Dedifferentiated amniotic fluid mesenchymal stem cell (primary cell): Measurements from ENCODE around the gene SOHLH1.

Experiments used
- DNase-seq: peaks from one replicate; pipeline ENCODE4 v3.0.0-alpha.2; 2016; ENCODE audit errors: extremely low spot score

The SOHLH1 gene

DNA sequence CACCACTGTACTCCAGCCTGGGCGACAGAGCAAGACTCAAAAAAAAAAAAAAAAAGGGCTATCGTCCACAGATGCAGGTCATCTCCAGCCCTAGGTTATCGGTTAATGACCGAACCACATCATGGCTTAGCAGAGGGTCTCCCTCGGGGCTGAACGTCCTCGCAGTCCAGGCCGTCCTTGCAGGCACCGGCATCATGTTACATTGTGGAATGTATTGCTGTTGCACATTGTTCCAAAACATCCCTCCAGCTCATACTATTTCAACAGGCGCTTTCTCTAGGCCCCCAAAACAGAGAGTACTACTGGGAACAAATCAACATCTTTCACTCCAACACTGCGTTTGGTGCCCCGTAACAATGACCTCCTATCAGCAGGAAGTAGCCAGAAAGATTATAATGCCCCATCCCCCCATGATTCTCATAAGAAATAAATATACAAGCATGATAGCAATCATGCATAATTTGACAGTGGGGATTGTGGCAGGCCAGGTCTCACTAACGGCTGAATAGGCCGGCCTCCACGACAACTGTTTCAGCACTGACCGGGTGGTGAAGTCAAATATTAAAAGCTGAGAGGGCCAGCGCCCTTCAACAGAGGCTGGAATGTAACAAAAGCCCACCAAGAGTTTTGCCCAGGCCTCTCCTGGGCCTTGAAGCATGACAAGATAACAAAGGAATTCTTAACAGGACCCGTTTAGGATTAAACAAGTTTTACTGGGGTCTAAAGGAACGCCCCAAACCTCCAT is 37.3 kb downstream of the SOHLH1 start:
- no peak for DNase-seq

DNA sequence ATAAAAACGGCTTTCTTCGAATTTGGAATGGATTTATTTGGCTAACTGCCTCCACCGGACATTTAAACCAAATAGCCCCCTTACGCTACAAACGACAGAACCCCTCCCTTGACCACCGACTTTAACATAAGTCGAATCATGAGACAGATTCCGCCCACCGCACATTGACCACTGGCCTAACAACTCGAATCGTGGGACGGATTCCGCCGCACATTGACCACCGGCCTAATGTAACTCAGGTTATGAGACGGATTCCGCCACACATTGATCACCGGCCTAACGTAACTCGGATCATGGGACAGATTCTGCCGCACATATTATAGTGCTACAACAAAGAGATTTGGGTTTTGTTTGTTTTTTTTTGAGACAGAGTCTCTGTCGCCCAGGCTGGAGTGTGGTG is 38.9 kb downstream of the SOHLH1 start:
- no peak for DNase-seq

DNA sequence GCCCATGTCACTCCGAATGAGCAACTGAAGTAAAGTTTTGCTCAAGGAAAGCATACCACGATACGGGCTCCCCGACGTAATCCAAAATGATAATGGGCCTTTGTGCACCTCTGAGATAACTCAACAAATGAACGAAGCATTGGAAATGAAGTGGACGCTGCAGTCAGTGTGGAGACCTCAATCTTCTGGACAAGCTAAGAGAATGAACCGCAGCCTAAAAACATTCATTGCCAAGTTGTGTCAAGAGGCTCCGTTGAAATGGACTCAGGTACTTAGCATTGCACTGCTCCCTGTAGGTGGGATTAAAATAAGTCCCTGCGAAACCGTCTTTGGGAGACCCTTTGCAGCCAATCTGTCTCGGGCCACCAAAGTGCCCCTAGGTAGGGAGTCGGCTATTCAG is 40.0 kb downstream of the SOHLH1 start:
- no peak for DNase-seq

DNA sequence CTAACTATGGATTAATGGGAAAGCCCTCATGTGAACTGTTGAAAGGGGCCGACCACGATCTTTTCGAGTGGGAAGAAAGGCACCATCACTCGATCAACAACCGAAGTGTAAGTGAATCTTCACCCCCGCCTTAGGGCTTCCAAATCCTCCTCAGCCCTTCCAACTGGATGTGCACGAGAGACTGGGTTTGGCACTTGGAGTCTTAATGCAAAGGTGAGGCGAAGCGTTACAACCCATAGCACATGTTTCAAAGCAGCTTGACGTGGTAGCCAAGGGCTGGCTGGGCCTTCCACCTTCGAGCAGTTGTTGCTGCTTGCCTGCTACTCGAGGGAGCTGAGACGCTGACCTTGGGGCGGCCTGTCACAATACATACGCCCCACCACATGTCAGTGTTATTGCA is 41.9 kb downstream of the SOHLH1 start:
- DNase-seq: no peak

DNA sequence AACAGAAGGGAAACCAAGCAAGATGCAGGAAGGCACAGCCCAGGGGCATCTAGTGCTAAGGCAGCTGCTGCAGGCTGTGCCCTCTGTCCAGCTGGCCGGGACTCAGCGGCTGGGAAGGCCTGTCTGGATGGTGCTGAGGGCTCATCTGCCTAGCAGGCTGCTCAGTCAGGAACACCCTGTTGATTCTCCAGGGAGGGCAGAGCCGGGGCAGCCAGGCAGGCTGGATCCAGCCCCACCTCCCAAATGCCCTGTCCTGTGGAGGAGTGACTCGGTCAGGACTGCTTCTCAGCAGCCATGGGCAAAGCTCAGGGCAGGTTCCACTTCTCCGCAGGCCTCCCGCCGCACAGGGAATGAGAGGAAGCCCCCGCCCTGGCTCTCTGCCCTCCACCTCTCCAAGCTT is 44.0 kb downstream of the SOHLH1 start:
- no peak for DNase-seq

DNA sequence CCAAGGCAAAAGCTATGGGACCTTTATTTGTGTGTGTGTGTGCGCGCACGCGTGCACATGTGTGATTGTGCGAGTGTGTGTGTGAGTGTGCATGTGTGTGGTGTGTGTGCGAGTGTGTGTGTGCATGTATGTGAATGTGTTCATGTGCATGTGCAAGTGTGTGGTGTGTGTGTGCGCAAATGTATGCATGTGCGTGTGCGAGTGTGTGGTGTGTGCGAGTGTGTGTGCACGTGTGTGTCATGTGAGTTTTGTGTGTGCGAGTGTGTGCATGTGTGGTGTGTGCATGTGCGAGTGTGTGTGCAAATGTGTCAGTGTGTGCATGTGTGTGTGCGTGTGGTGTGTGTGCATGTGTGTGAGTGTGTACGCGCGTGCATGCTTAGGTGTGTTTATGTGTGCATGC is 48.9 kb downstream of the SOHLH1 start:
- DNase-seq: no peak

DNA sequence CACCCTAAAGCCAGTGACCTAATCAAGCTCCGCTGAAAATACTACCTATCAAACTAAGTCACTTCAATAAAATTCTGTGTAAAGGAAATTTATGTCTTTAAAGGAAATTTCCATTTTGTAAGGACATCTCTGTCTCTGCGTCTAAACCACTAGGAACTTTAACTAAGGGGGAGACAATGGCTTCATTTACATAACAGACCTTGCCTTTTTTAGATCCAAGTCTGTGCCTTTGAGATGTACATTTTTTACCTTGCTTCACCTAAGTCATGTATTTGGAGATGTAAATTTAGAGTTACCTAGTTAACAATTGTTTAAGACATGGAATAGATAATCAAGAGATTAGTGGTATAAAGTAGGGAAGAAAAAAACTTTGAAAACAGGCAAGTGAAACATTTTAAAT is 49.8 kb downstream of the SOHLH1 start:
- DNase-seq: no peak

DNA sequence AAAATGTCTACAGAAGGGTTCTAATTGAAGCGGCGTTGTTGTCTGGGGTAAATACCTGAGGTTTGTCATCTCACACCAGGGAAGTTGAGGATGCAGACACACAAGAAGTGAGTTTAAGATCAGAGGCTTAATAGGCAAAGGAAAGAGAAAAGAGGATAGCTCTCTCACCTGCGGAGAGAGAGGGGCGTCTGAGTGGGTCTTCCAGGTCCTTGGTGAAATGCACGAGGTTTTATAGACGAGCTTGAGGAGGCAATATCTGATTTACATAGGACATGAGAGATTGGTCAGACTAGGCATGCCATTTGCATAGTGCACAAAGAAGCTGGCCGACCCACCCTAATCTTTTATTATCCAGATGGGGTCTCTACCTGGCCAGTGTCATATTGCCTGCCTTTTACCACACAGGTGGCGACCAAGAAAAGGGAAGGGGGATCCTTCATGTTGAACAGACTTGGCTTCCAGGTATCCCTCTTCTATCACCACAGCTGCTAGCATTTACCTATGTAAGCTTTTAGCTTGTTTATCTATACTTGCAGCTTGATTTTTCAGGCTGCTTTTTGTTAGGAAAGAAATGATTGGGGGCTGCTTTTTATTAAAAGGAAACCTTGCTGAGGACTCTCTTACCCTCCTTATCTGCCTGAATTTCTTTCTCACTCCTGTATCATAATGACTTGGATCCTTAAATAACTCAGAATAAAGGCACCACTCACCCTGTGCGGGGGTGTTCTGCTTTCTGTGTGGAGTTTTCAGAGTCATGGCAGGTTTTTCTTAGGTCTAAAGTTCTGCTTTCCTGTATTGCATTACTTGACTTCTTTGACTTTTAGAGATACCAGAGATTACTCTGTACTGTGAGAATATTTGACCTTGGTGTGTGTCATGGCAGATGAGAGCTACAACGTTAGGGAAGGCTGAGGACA is 50.5 kb downstream of the SOHLH1 start:
- no peak for DNase-seq

DNA sequence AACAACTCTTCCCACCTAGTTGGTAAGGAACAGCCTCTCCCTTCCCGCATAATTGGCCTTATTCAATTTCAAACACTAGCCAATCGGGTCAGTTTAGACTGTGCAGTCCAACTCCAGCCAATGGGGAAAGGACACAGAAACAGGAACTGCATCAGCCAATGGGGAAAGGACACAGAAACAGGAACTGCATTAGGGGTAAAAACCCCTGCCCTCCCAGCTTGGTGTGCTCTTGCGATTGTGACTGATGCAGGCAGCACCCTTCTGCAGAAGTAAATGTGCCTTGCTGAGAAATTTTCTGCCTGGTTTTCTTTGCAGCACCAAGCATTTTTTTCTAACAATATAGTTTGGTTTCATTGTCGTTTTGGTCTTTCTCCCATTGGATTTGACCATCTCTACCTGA is 51.4 kb downstream of the SOHLH1 start:
- no peak for DNase-seq

DNA sequence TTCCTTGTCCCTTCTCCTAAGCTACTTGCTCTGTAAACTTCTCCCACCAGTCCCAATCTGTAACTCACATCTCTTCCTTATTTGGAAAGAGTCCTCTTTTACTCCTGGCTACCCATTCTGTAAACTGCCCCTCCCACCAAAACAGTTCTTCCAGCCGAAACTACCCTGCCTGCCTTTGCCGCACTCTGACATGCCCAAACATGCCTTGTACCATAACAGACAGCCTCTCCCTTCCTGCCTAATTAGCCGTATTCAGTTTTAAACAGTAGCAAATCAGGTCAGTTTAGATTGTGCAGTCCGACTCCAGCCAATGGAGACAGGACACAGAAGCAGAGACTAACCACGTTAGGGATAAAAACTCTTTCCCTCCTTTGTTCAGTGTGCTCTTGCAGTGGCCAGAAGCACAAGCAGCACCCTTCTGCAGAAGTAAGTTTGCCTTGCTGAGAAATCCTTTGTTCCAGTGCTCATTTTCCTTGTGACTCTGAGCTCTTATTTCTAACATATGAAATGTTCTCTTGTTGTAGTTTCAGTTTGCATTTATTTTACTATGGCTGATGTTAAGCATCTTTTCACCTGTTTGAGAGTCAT is 54.6 kb downstream of the SOHLH1 start:
- no peak for DNase-seq
